WTC11 (cell line): ENCODE measurements around the gene NSMCE1. TPM values are rescaled to one million over a fixed set of nuclear protein-coding genes. Genes with fewer than 3 reads are reported as not detected.
A peak's percentile ranks its signal among the peaks of the same experiment; 100 is the strongest.

Experiments used
- ATAC-seq: fragments of 200-7000 bp; cut with Tn5 transposase; 2 replicates; pipeline ENCODE4 v1.10.0; 2021; ENCODE audit warnings: mild to moderate bottlenecking, moderate library complexity
- CTCF ChIA-PET: fragments of 300-600 bp; sonication (Branson Sonifier 250); formaldehyde crosslinking; loops from one replicate; lab custom pipeline; 2021; ENCODE audit warnings: antibody characterized with exemption; lab: Charles Lee
- POLR2A ChIA-PET: fragments of 350-600 bp; sonication (Branson Sonifier 250); formaldehyde crosslinking; loops from one replicate; lab custom pipeline; 2021; ENCODE audit warnings: antibody characterized with exemption; lab: Charles Lee
- DNase-seq: peaks from one replicate; pipeline ENCODE4 v3.0.0; 2021; ENCODE audit warnings: low spot score
- H3K27ac Mint-ChIP-seq: 2 replicates; pipeline ENCODE4 v1.8.0; 2021; ENCODE audit warnings: mixed read lengths
- H3K27me3 Mint-ChIP-seq: 2 replicates; pipeline ENCODE4 v1.8.0; 2021; ENCODE audit warnings: low read depth, mild to moderate bottlenecking, moderate library complexity, mixed read lengths
- H3K36me3 Mint-ChIP-seq: 2 replicates; pipeline ENCODE4 v1.8.0; 2021; ENCODE audit warnings: mixed read lengths
- H3K4me1 Mint-ChIP-seq: 2 replicates; pipeline ENCODE4 v1.8.0; 2022; ENCODE audit warnings: mixed read lengths
- H3K4me3 Mint-ChIP-seq: 2 replicates; pipeline ENCODE4 v1.8.0; 2021; ENCODE audit warnings: mild to moderate bottlenecking, moderate library complexity, mixed read lengths
- H3K9me3 Mint-ChIP-seq: 2 replicates; pipeline ENCODE4 v1.8.0; 2021; ENCODE audit warnings: mixed read lengths
- CBFB ChIP-seq: sonication (generic); formaldehyde crosslinking; IDR thresholded peaks from 2 replicates; pipeline ENCODE4 v1.8.1; 2022; ENCODE audit warnings: mild to moderate bottlenecking, low read depth, missing genetic modification reagents
- CREB1 ChIP-seq: sonication (generic); formaldehyde crosslinking; IDR thresholded peaks from 2 replicates; pipeline ENCODE4 v1.8.0; 2023; ENCODE audit warnings: mild to moderate bottlenecking, missing genetic modification reagents
- ELF4 ChIP-seq: sonication (generic); formaldehyde crosslinking; IDR thresholded peaks from 2 replicates; pipeline ENCODE4 v1.8.1; 2022; ENCODE audit warnings: low read depth, mild to moderate bottlenecking, moderate library complexity, missing genetic modification reagents
- FOXJ3 ChIP-seq: sonication (generic); formaldehyde crosslinking; IDR thresholded peaks from 2 replicates; pipeline ENCODE4 v1.9.0; 2021; ENCODE audit warnings: missing genetic modification reagents, mild to moderate bottlenecking, borderline replicate concordance
- FOXK1 ChIP-seq: sonication (generic); formaldehyde crosslinking; IDR thresholded peaks from 2 replicates; pipeline ENCODE4 v1.8.0; 2022; ENCODE audit warnings: mild to moderate bottlenecking, moderate library complexity, missing genetic modification reagents
- NFYB ChIP-seq: sonication (generic); formaldehyde crosslinking; conservative IDR thresholded peaks from 2 replicates; pipeline ENCODE4 v1.8.0; 2022; ENCODE audit warnings: low read depth, missing genetic modification reagents
- NR1H2 ChIP-seq: sonication (generic); formaldehyde crosslinking; IDR thresholded peaks from 2 replicates; pipeline ENCODE4 v1.9.0; 2021; ENCODE audit warnings: mild to moderate bottlenecking, moderate library complexity, missing genetic modification reagents
- SP1 ChIP-seq: sonication (generic); formaldehyde crosslinking; conservative IDR thresholded peaks from 2 replicates; pipeline ENCODE4 v1.8.1; 2022; ENCODE audit warnings: missing genetic modification reagents
- TCF7 ChIP-seq: sonication (generic); formaldehyde crosslinking; IDR thresholded peaks from 2 replicates; pipeline ENCODE4 v1.8.0; 2022; ENCODE audit warnings: mild to moderate bottlenecking, low read depth, missing genetic modification reagents, moderate library complexity
- TEAD4 ChIP-seq: sonication (generic); formaldehyde crosslinking; IDR thresholded peaks from 2 replicates; pipeline ENCODE4 v1.8.0; 2022; ENCODE audit warnings: mild to moderate bottlenecking, missing genetic modification reagents
- TP53 ChIP-seq: sonication (generic); formaldehyde crosslinking; IDR thresholded peaks from 2 replicates; pipeline ENCODE4 v1.8.1; 2023; ENCODE audit warnings: mild to moderate bottlenecking, missing genetic modification reagents
- ZBTB21 ChIP-seq: sonication (generic); formaldehyde crosslinking; IDR thresholded peaks from 2 replicates; pipeline ENCODE4 v1.8.1; 2023; ENCODE audit warnings: mild to moderate bottlenecking, missing genetic modification reagents, borderline replicate concordance
- ZNF121 ChIP-seq: sonication (generic); formaldehyde crosslinking; IDR thresholded peaks from 2 replicates; pipeline ENCODE4 v1.8.0; 2023; ENCODE audit warnings: missing genetic modification reagents
- ZNF138 ChIP-seq: sonication (generic); formaldehyde crosslinking; conservative IDR thresholded peaks from 2 replicates; pipeline ENCODE4 v1.8.1; 2022; ENCODE audit warnings: mild to moderate bottlenecking, moderate library complexity, missing genetic modification reagents
- ZNF232 ChIP-seq: sonication (generic); formaldehyde crosslinking; IDR thresholded peaks from 2 replicates; pipeline ENCODE4 v1.8.0; 2022; ENCODE audit warnings: mild to moderate bottlenecking, missing genetic modification reagents
- ZNF396 ChIP-seq: fragments of 250-450 bp; sonication (Bioruptor Pico); IDR thresholded peaks from 2 replicates; pipeline ENCODE4 v1.8.0; 2021; ENCODE audit warnings: mild to moderate bottlenecking, moderate library complexity, borderline replicate concordance
- ZNF416 ChIP-seq: fragments of 250-450 bp; sonication (Bioruptor Pico); IDR thresholded peaks from 2 replicates; pipeline ENCODE4 v1.9.0; 2021; ENCODE audit warnings: mild to moderate bottlenecking, inconsistent platforms
- ZNF423 ChIP-seq: fragments of 250-450 bp; sonication (Bioruptor Pico); IDR thresholded peaks from 2 replicates; pipeline ENCODE4 v2.1.2; 2022; ENCODE audit warnings: mild to moderate bottlenecking, moderate library complexity
- total RNA-seq: library from RNA; stranded (reverse); gene quantifications from 3 replicates; pipeline ENCODE4 v1.2.3, GENCODE V29; 2021
- TF ChIP-seq, protein P1 (sequence below): sonication (generic); formaldehyde crosslinking; IDR thresholded peaks from 2 replicates; pipeline ENCODE4 v1.8.0; 2022; ENCODE audit warnings: mild to moderate bottlenecking, missing genetic modification reagents
- TF ChIP-seq, protein P2 (sequence below): sonication (generic); formaldehyde crosslinking; conservative IDR thresholded peaks from 2 replicates; pipeline ENCODE4 v1.8.1; 2022; ENCODE audit warnings: mild to moderate bottlenecking, missing genetic modification reagents
- TF ChIP-seq, protein P3 (sequence below): sonication (generic); formaldehyde crosslinking; IDR thresholded peaks from 2 replicates; pipeline ENCODE4 v1.8.1; 2022; ENCODE audit warnings: mild to moderate bottlenecking, moderate library complexity, missing genetic modification reagents
- TF ChIP-seq, protein P4 (sequence below): fragments of 250-450 bp; sonication (Bioruptor Pico); conservative IDR thresholded peaks from 2 replicates; pipeline ENCODE4 v1.9.0; 2021; ENCODE audit warnings: mild to moderate bottlenecking
- TF ChIP-seq, protein P5 (sequence below): fragments of 250-450 bp; sonication (Bioruptor Pico); IDR thresholded peaks from 2 replicates; pipeline ENCODE4 v2.1.2; 2022; ENCODE audit warnings: mild to moderate bottlenecking, moderate library complexity
- TF ChIP-seq, protein P6 (sequence below): sonication (generic); formaldehyde crosslinking; IDR thresholded peaks from 2 replicates; pipeline ENCODE4 v1.8.0; 2022; ENCODE audit warnings: mild to moderate bottlenecking, missing genetic modification reagents
- TF ChIP-seq, protein P7 (sequence below): sonication (generic); formaldehyde crosslinking; IDR thresholded peaks from 2 replicates; pipeline ENCODE4 v1.8.1; 2022; ENCODE audit warnings: low read depth, mild to moderate bottlenecking, moderate library complexity, missing genetic modification reagents, borderline replicate concordance
- TF ChIP-seq, protein P8 (sequence below): sonication (generic); formaldehyde crosslinking; IDR thresholded peaks from 2 replicates; pipeline ENCODE4 v1.8.1; 2022; ENCODE audit warnings: low read depth, missing genetic modification reagents, borderline replicate concordance

NSMCE1 gene
- total RNA-seq, 1 experiment from 2014 or later = 29.4 TPM

DNA sequence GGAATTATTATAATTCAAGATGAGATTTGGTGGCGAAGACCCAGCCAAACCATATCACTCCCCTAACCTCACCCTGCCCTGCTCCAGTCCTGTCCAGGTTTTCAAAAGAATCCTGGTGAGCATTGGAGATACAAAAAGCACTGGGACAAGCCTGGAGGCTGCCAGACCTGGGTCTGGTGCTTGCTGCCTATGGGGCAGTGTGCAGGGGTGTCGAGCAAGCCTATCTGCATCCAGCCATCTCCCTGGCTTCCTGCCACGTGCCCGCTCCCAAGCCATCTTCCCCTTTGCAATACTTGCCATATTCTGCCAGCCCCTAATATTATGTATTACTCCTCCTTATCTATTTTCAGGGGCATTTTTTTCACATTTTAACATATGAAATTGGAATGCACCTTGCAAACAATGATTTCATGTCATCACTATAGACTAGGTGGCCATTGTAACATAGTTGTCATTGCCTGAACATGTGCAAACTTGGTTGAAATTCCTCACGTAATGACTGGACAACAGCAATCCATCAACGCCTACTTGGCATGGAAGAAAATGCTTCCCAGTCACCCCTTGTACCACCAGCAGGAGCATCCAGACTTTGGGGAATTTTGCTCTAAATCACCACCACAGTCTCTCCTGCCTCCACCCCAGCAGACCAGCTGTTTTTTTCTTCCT, 73.4 kb downstream of the NSMCE1 start:
- ATAC-seq (no peak), DNase-seq (no peak)
- H3K4me1 Mint-ChIP-seq = peaks cover 14% of the 10 kb centered on the region
- CTCF ChIA-PET = interaction anchor here (0.6 to 5.7 kb wide), 2 partner anchors 15 to 16 kb away, joined by 4 to 43 read pairs; no protein-coding TSS in a partner anchor
- H3K4me3 Mint-ChIP-seq = no peak overlapping the region
- no peak overlapping the region for H3K27ac Mint-ChIP-seq
- H3K9me3 Mint-ChIP-seq = peaks cover 9% of the 10 kb centered on the region; the same call in 1 of the 2 replicates
- POLR2A ChIA-PET = no interaction called here
- peaks cover 4% of the 10 kb centered on the region; the same call in 1 of the 2 replicates for H3K27me3 Mint-ChIP-seq
- H3K36me3 Mint-ChIP-seq = no peaks in the 10 kb centered on the region
- TF ChIP-seq ZNF396 (CRISPR knock-in tag) (no peak), ZNF416 (CRISPR knock-in tag) (no peak), ELF4 (CRISPR knock-in tag) (no peak), CREB1 (CRISPR knock-in tag) (no peak), TEAD4 (CRISPR knock-in tag) (no peak), FOXK1 (no peak), TP53 (CRISPR knock-in tag) (no peak), NR1H2 (CRISPR knock-in tag) (no peak), ZNF232 (CRISPR knock-in tag) (no peak), SP1 (CRISPR knock-in tag) (no peak), TCF7 (CRISPR knock-in tag) (no peak)
- TF ChIP-seq, protein P1, sequence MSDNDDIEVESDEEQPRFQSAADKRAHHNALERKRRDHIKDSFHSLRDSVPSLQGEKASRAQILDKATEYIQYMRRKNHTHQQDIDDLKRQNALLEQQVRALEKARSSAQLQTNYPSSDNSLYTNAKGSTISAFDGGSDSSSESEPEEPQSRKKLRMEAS = no peak
- TF ChIP-seq, protein P2, sequence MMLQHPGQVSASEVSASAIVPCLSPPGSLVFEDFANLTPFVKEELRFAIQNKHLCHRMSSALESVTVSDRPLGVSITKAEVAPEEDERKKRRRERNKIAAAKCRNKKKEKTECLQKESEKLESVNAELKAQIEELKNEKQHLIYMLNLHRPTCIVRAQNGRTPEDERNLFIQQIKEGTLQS (CRISPR knock-in tag) = no peak
- TF ChIP-seq, protein P3, sequence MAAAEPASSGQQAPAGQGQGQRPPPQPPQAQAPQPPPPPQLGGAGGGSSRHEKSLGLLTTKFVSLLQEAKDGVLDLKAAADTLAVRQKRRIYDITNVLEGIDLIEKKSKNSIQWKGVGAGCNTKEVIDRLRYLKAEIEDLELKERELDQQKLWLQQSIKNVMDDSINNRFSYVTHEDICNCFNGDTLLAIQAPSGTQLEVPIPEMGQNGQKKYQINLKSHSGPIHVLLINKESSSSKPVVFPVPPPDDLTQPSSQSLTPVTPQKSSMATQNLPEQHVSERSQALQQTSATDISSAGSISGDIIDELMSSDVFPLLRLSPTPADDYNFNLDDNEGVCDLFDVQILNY = no peak
- TF ChIP-seq, protein P4, sequence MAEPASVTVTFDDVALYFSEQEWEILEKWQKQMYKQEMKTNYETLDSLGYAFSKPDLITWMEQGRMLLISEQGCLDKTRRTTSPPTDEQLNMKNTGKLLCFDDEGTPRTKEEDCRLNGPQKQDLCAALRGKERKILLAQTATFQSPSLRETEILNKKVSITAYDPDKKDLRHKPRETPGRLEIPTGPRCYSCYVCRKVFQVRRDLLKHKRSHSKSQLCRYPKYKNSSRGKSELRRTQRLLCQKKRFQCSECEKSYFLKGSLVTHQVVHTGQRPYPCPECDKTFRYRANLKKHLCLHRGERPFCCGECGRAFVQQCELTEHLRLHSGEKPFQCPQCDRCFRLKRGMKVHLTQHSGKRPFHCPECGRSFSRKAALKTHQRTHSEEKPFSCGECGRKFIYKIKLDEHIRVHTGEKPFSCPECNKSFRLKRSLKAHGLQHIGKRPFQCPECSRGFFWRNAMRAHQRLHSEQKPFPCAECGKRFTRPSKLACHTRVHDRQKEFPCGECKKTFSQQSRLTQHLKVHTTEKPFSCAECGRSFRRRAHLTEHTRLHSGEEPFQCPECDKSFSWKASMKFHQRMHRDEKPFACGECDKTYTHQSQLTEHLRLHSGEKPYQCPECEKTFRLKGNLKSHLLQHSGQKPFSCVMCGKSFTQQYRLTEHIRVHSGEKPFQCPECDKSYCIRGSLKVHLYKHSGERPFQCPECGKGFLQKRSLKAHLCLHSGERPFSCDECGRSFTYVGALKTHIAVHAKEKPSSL (CRISPR knock-in tag) = no peak
- TF ChIP-seq, all 79 proteins: peak for 0

DNA sequence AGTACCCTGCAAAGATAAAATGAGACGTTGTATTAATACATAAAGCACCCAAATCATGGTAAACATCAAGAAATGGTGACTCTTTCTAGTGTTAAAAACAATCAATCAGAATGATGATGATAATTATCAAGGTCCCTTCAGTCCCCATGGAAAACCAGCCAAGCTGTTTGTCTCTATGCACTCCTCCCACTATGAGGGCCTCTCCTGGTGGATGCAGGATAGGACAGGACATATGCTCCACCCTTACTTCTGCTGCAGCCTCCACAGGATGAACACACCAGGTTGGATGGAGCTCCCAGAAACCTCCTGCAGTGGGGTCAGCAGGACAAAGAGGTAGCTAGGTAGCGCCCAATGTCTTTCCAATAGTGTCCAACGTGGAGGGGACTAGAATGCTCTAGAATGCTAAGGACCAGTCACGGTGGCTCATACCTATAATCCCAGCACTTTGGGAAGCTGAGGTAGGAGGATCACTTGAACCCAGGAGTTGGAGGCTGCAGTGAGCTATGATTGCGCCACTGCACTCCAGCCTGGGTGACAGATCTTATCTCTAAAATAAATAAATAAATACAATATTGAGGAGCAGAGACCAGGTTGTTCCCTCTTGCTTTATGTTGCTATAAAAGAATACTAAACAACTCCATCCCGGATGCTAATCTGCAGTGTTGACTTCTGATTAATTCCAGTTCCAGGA, 75.1 kb downstream of the NSMCE1 start:
- ATAC-seq (peak; percentile 59; the same call in 1 of the 2 replicates), DNase-seq (no peak)
- ChIA-PET POLR2A (no interaction called here), CTCF (interaction anchor here (0.9 to 5.7 kb wide), 5 partner anchors 11 to 42 kb away, joined by 3 to 43 read pairs (median 4); no protein-coding TSS in a partner anchor)
- Mint-ChIP-seq H3K4me3 (no peak overlapping the region), H3K36me3 (no peaks in the 10 kb centered on the region), H3K27ac (no peak overlapping the region), H3K9me3 (peaks cover 9% of the 10 kb centered on the region; the same call in 1 of the 2 replicates), H3K4me1 (peaks cover 8% of the 10 kb centered on the region), H3K27me3 (peaks cover 4% of the 10 kb centered on the region; the same call in 1 of the 2 replicates)
- TF ChIP-seq FOXJ3 = no peak
- no peak for TF ChIP-seq NFYB (CRISPR knock-in tag)
- TF ChIP-seq, protein P5, sequence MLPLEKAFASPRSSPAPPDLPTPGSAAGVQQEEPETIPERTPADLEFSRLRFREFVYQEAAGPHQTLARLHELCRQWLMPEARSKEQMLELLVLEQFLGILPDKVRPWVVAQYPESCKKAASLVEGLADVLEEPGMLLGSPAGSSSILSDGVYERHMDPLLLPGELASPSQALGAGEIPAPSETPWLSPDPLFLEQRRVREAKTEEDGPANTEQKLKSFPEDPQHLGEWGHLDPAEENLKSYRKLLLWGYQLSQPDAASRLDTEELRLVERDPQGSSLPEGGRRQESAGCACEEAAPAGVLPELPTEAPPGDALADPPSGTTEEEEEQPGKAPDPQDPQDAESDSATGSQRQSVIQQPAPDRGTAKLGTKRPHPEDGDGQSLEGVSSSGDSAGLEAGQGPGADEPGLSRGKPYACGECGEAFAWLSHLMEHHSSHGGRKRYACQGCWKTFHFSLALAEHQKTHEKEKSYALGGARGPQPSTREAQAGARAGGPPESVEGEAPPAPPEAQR (CRISPR knock-in tag) = no peak
- TF ChIP-seq, protein P6, sequence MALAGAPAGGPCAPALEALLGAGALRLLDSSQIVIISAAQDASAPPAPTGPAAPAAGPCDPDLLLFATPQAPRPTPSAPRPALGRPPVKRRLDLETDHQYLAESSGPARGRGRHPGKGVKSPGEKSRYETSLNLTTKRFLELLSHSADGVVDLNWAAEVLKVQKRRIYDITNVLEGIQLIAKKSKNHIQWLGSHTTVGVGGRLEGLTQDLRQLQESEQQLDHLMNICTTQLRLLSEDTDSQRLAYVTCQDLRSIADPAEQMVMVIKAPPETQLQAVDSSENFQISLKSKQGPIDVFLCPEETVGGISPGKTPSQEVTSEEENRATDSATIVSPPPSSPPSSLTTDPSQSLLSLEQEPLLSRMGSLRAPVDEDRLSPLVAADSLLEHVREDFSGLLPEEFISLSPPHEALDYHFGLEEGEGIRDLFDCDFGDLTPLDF (CRISPR knock-in tag) = no peak
- TF ChIP-seq CREB1 (CRISPR knock-in tag) = no peak
- TF ChIP-seq, protein P7, sequence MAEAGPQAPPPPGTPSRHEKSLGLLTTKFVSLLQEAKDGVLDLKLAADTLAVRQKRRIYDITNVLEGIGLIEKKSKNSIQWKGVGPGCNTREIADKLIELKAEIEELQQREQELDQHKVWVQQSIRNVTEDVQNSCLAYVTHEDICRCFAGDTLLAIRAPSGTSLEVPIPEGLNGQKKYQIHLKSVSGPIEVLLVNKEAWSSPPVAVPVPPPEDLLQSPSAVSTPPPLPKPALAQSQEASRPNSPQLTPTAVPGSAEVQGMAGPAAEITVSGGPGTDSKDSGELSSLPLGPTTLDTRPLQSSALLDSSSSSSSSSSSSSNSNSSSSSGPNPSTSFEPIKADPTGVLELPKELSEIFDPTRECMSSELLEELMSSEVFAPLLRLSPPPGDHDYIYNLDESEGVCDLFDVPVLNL (CRISPR knock-in tag) = no peak
- TF ChIP-seq, protein P8, sequence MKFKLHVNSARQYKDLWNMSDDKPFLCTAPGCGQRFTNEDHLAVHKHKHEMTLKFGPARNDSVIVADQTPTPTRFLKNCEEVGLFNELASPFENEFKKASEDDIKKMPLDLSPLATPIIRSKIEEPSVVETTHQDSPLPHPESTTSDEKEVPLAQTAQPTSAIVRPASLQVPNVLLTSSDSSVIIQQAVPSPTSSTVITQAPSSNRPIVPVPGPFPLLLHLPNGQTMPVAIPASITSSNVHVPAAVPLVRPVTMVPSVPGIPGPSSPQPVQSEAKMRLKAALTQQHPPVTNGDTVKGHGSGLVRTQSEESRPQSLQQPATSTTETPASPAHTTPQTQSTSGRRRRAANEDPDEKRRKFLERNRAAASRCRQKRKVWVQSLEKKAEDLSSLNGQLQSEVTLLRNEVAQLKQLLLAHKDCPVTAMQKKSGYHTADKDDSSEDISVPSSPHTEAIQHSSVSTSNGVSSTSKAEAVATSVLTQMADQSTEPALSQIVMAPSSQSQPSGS (CRISPR knock-in tag) = no peak
- TF ChIP-seq CBFB (CRISPR knock-in tag) = no peak
- no peak for TF ChIP-seq ZNF423 (CRISPR knock-in tag)
- TF ChIP-seq ZBTB21 (CRISPR knock-in tag) = no peak
- TF ChIP-seq ZNF138 (CRISPR knock-in tag) = no peak
- TF ChIP-seq ZNF121 = no peak
- TF ChIP-seq ELF4 (CRISPR knock-in tag) = no peak
